Measurements from ENCODE around the gene FGFR3.
"Not testable (repeated sequence)": the region's sequence is repeated elsewhere in the genome, so short reads cannot be mapped to it uniquely, and the experiment has no call there.

The FGFR3 gene

GRCh38 chr4:1821679-1822567, 28.8 kb downstream of the FGFR3 start:
- no peak for DNase-seq

GRCh38 chr4:1822568-1823544, 29.8 kb downstream of the FGFR3 start:
- no peak for DNase-seq

- DNase-seq: no peak
Measured at GRCh38 chr4:1823545-1823932, 30.4 kb downstream of the FGFR3 start.

- no peak for DNase-seq
Measured at GRCh38 chr4:1824746-1825145, 31.7 kb downstream of the FGFR3 start.

- no peak for DNase-seq
Measured at GRCh38 chr4:1825326-1825725, 32.2 kb downstream of the FGFR3 start.

- no peak for DNase-seq
Measured at GRCh38 chr4:1826531-1827350, 33.6 kb downstream of the FGFR3 start.

GRCh38 chr4:1830234-1830633, 37.1 kb downstream of the FGFR3 start:
- no peak for DNase-seq

- no peak for DNase-seq
Measured at GRCh38 chr4:1830642-1831228, 37.6 kb downstream of the FGFR3 start.

GRCh38 chr4:1831331-1831730, 38.2 kb downstream of the FGFR3 start:
- no peak for DNase-seq

- no peak for DNase-seq
Measured at GRCh38 chr4:1832690-1833089, 39.6 kb downstream of the FGFR3 start.

- no peak for DNase-seq
Measured at GRCh38 chr4:1833307-1834046, 40.4 kb downstream of the FGFR3 start.

- DNase-seq: no peak
Measured at GRCh38 chr4:1834047-1834775, 41.1 kb downstream of the FGFR3 start.

- DNase-seq: not testable (repeated sequence)
Measured at GRCh38 chr4:1835836-1836235, 42.7 kb downstream of the FGFR3 start.

GRCh38 chr4:1836650-1837049, 43.6 kb downstream of the FGFR3 start:
- no peak for DNase-seq

GRCh38 chr4:1837069-1837468, 44.0 kb downstream of the FGFR3 start:
- no peak for DNase-seq

- no peak for DNase-seq
Measured at GRCh38 chr4:1839282-1839681, 46.2 kb downstream of the FGFR3 start.

GRCh38 chr4:1841201-1841886, 48.3 kb downstream of the FGFR3 start:
- DNase-seq: no peak

- no peak for DNase-seq
Measured at GRCh38 chr4:1841887-1842210, 48.8 kb downstream of the FGFR3 start.

GRCh38 chr4:1842339-1842895, 49.3 kb downstream of the FGFR3 start:
- no peak for DNase-seq

- peak; percentile 63 for DNase-seq
Measured at GRCh38 chr4:1842993-1843448, 49.9 kb downstream of the FGFR3 start.
